Measurements from ENCODE around the gene SCUBE3. TPM values are rescaled to one million over a fixed set of nuclear protein-coding genes. Genes with fewer than 3 reads are reported as not detected.

Gene SCUBE3
- total and polyA plus RNA-seq, 2 of the 8 experiments (the other 6 are each of a cell fraction or from before 2014, with no cell fraction given): 0.80 to 1.0 TPM

GRCh38 chr6:35283361-35283760 is 69.6 kb downstream of the SCUBE3 start:
- WGBS, 2 experiments (ENCODE audit: extremely low coverage in 1 of 2, insufficient coverage in 1 of 2, insufficient read length in 1 of 2, insufficient replicate concordance in 2 of 2, low coverage in 1 of 2, low lambda C conversion rate in 2 of 2, missing lambda C conversion rate in 1 of 2): 82% methylated on average over 2 of the region's 2 CpGs; no CpG with 5 or more reads in 1 of the 2 experiments
- FAIRE-seq: no peak
- TF ChIP-seq GABPA (IDR thresholded peaks at IDR 0.05; ENCODE audit: borderline replicate concordance, insufficient read depth, low read length) (no peak), RXRA (IDR thresholded peaks at IDR 0.05; ENCODE audit: insufficient read depth, low read depth, low read length) (no peak), MAFK (IDR thresholded peaks at IDR 0.05; ENCODE audit: low read depth, low read length) (no peak)

More at GRCh38 chr6:35283361-35283760, 69.6 kb downstream of the SCUBE3 start:
- no peak overlapping the region for H3K4ac ChIP-seq (replicated peaks; ENCODE audit: insufficient read length, low read depth, low read length)
- H4K20me1 ChIP-seq (replicated peaks in 1 of 2; ENCODE audit: control insufficient read depth in 1 of 2, insufficient read depth in 2 of 2, low read length in 2 of 2): peaks cover 0 to 5% of the 10 kb centered on the region in 2 experiments
- H3K79me1 ChIP-seq (ENCODE audit: low read depth, low read length): no peaks in the 10 kb centered on the region
- no peaks in the 10 kb centered on the region; a peak in 1 of 7 replicates for H3K27me3 ChIP-seq (replicated peaks in 1 of 4; ENCODE audit: control insufficient read depth in 3 of 4, extremely low read depth in 1 of 4, insufficient read depth in 3 of 4, low read length in 3 of 4)
- no peaks in the 10 kb centered on the region for H3K79me2 ChIP-seq (ENCODE audit: control insufficient read depth in 1 of 2, insufficient read depth in 2 of 2, low read length in 2 of 2)
- no peak overlapping the region for H2AFZ ChIP-seq (ENCODE audit: low read length)
- H2BK15ac ChIP-seq (ENCODE audit: low read length): no peak overlapping the region
- H2BK20ac ChIP-seq (ENCODE audit: low read length): no peak overlapping the region
- CTCF ChIA-PET (ENCODE audit: partially characterized antibody): interaction anchor here (1.0 to 2.3 kb wide), 2 partner anchors 10 to 14 kb away, joined by 3 to 15 read pairs; no protein-coding TSS in a partner anchor
- no peak overlapping the region for H4K8ac ChIP-seq (ENCODE audit: extremely low read depth, insufficient read depth, low read length)
- H3K9me3 ChIP-seq (ENCODE audit: insufficient read depth in 2 of 2, low read depth in 1 of 2, low read length in 1 of 2): no peaks in the 10 kb centered on the region
- H2AK5ac ChIP-seq (ENCODE audit: low read depth, low read length): no peak overlapping the region
- POLR2A ChIA-PET (ENCODE audit: partially characterized antibody): no interaction called here
- H4K91ac ChIP-seq (replicated peaks; ENCODE audit: insufficient read length, low read length): no peak overlapping the region
- no peak overlapping the region for H4K5ac ChIP-seq (ENCODE audit: insufficient read length, low read depth, low read length)
- H3K36me3 ChIP-seq (ENCODE audit: control insufficient read depth in 2 of 4, insufficient read depth in 4 of 4, low read length in 3 of 4): peaks cover 5 to 27% (median 14%) of the 10 kb centered on the region in 4 experiments; a peak in 5 of 8 replicates
- no peaks in the 10 kb centered on the region for H3K4me1 ChIP-seq (replicated peaks in 1 of 4; ENCODE audit: control insufficient read depth in 3 of 4, insufficient read depth in 4 of 4, low read length in 3 of 4)
- no peak overlapping the region for H3K56ac ChIP-seq (replicated peaks; ENCODE audit: insufficient read length, low read depth, low read length)
- H2BK120ac ChIP-seq (replicated peaks; ENCODE audit: low read depth, low read length): no peak overlapping the region
- no peak overlapping the region for H2BK5ac ChIP-seq (ENCODE audit: low read depth, low read length)
- H2BK12ac ChIP-seq (ENCODE audit: low read depth, low read length): no peak overlapping the region
- no peak overlapping the region for H3K14ac ChIP-seq (ENCODE audit: insufficient read length)
- H3K9ac ChIP-seq (replicated peaks in 1 of 4; ENCODE audit: extremely low read depth in 1 of 4, low read depth in 3 of 4, low read length in 3 of 4): no peak overlapping the region
- no peaks in the 10 kb centered on the region for H3K23me2 ChIP-seq (ENCODE audit: low read depth, low read length)
- H3K4me3 ChIP-seq (ENCODE audit: extremely low read depth in 1 of 4, insufficient read depth in 2 of 4, low read depth in 3 of 4, low read length in 4 of 4): no peak overlapping the region
- DNase-seq (ENCODE audit: low read depth in 1 of 2, low spot score in 2 of 2): no peak
- no peak overlapping the region for H3K23ac ChIP-seq (ENCODE audit: insufficient read length)
- H3K4me2 ChIP-seq (ENCODE audit: insufficient read depth in 1 of 2, low read depth in 2 of 2, low read length in 2 of 2): no peak overlapping the region
- H3K27ac ChIP-seq (ENCODE audit: low read depth, low read length): no peak overlapping the region
- H3K18ac ChIP-seq (ENCODE audit: extremely low read depth, low read length): no peak overlapping the region

Data from H1 (cell line).